Measurements from ENCODE around the gene GLMP.
"Not testable (repeated sequence)": the region's sequence is repeated elsewhere in the genome, so short reads cannot be mapped to it uniquely, and the experiment has no call there.

GLMP gene, protein sequence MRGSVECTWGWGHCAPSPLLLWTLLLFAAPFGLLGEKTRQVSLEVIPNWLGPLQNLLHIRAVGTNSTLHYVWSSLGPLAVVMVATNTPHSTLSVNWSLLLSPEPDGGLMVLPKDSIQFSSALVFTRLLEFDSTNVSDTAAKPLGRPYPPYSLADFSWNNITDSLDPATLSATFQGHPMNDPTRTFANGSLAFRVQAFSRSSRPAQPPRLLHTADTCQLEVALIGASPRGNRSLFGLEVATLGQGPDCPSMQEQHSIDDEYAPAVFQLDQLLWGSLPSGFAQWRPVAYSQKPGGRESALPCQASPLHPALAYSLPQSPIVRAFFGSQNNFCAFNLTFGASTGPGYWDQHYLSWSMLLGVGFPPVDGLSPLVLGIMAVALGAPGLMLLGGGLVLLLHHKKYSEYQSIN
- total RNA-seq: 79.4 to 208 (median 143) reads per million in 17 experiments

DNA sequence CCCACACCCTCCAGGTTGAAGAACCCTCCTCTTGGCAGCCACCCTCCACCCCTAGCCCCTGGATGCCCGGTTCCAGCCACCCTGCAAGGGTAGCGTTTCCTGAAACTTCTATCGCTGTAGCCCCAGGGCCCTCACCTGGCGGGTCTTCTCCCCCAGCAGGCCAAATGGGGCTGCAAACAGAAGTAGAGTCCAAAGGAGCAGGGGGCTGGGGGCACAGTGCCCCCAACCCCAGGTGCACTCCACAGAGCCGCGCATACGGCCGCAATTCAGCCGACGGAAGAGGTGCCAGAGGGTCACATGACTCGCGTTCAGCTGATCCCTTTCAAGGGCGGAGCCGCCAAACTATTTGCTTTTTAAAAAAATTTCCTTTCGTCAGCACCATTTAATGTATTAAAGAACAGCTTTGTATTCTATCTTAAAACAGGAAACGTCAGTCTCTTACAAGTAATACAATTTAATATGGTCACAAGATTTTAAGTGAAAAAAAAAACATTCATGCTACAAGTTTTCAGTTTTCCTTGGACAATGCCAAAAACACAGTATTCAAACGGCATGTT lies at the start of gene GLMP:
Gene GLMP (minus strand): TSS at position 289 of the 557 bp plus-strand sequence. CDS start 34 bp downstream, at position 255.
- peak; percentile 68 to 88 (median 81) for DNase-seq

DNA sequence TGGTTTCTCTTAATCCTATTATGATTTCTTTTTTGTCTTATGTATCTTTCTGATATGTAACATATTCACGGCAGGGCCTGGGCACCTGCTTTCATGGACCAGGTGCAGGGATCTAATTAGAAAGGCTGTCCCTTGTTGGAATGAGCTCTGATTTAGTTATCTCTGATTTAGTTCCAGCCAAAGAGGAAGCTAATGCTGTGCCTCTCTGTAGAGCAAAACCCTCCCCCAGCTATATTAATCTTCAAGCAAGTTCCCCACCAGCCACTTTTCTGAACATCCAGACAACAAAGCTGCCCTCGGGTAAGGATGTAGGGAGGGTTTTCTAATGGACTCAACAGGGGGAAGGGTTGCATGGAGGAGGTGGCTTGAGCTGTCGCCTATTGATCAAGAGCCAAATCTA lies 48.9 kb upstream of the GLMP start:
- peak in 1 of 4 experiments; percentile 17 for DNase-seq

DNA sequence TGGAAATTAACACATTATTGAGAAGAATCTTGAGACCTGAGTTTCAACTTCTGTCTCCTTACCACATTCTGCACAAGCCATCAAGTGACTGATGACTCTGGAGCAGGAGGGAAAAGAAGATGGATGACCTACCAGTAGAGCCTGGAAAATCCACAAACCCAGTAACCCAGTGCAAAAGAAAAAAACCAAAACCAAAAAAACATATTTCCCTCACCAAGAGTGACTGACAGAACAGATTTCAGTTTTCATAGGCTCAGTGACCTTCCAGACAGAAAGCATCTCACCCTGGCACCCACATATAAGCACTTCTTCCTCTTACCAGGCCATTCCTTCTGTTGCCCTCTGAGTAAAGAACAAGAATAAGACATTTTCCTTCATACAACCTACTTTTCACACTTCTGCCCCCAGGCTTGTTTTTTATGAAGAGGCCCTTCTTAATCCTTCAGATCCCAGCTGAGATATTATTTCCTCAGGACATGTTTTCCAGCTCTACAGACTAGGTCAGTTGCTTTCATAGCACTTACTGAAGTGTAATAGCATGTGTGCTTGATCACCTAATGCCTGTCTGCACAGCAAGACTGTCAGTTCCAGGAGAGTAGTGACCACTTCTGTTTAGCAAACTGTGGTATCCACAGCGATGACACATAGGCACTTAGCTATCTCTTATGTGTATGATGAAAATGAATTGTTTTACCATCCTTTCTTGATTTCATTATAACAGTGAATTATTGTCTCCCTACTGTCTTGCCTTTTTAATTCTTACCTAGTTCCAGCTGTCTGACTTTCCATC lies 46.9 kb upstream of the GLMP start:
- peak in 3 of 4 experiments; percentile 14 to 26 (median 15) for DNase-seq

DNA sequence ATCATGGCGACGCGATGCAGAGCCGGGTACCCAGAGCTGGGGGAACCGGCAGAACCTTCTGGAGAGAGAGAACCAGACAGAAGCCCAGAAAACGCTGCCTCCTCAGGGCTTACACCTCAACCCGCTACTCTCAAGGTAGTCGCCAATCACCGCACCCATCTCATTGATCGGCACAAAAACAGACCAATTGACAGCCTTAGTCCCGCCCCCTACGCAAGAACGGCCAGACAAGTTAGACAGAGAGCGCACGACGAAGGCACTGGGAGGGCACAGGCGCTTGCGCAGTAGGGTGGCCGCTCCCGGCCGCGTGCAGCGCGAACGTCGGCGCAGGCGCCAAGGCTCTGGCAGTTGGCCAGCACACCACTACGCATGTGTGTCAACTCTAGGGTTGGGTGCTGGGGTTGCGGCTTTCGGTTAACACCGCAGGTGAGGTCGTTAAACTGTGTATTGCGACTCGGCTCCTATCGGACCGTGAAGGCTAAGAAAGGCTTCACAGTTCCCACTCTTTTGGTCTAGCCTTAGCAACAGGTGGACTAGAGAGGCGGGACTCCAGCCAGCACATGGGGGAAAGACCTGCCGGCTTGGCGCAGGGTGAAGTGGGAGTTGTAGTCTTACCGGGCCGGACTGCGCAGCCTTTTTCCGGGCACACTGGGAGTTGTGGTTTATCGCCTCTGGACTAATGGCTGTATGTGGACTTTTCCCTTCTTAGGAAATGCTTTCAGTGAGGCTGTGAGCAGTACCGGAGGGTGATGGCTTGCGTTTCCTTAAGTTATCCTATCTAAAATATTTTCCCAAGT lies 42.9 kb upstream of the GLMP start, which contains the start of the genes CCT3 and TSACC:
Gene CCT3 (minus strand): TSS at position 113 of the 797 bp plus-strand sequence. CDS start 108 bp downstream, at position 5.
Gene TSACC (plus strand): TSS at position 347 of the 797 bp plus-strand sequence. CDS start 1,232 bp downstream, outside the sequence.
- peak; percentile 100 for DNase-seq

DNA sequence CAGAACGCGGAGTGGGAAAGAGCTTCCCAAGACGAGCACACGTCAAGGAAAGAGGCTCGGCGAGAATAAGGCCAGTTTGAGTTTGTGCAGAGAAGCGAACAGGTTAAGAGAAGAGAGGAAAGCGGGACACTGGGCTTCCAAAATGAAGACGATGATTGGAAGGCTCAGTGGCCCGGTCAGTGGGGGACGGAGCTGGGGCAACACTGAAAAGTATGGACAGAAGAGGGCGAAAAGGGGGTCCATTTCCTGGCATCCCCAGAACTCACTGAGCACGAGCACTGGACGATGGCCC lies 42.4 kb upstream of the GLMP start:
- DNase-seq: no peak

DNA sequence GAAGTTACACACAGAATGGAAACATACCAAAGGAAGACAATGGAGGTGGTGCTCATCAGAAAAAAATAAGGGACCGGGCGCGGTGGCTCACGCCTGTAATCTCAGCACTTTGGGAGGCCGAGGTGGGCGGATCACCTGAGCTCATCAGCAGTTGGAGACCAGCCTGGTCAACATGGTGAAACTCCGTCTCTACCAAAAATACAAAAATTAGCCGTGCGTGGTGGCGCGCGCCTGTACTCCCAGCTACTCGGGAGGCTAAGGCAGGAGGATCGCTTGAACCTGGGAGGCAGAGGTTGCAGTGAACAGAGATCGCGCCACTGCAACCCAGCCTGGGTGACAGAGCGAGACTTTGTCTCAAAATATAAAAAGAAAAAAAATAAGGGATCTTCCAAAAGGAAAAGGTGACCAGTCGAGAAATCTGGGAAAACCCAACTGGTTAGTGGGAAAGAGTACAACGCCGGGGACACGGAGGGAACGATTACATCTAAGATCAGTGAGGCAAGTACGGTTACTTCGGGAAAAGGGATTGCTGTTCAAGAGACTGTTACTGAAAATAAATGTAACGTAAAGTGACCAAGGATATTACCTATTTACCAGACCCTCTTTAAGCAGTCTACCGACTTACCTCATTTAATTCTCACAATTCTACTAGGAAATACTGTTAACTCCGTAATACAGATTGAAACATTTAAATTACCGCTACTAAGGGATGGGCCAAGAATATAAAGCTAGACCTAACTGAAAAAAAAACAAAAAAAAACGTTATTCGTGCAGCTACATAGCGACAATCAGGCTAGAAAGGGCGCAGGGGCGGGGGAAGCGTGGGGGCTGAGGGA lies 41.8 kb upstream of the GLMP start:
- DNase-seq: no peak

DNA sequence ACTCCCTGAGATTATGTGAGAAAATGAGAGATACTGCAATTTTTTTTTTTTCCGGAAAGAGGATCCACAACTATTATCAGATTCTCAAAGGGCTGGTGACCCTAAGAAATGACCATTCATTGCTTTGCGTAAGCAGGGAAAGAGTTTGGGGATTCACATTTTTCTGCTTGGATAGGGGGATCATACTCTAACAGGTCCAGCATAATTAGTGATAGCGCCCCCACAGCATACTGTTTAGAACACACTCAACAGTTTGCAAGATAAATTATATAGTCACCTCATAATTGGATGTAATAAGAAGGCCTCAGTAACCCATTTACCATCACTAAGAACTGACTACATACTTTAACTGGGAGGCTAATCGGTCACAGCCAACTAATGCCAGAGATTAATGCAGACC lies 40.8 kb upstream of the GLMP start:
- peak in 1 of 4 experiments; percentile 7 for DNase-seq

DNA sequence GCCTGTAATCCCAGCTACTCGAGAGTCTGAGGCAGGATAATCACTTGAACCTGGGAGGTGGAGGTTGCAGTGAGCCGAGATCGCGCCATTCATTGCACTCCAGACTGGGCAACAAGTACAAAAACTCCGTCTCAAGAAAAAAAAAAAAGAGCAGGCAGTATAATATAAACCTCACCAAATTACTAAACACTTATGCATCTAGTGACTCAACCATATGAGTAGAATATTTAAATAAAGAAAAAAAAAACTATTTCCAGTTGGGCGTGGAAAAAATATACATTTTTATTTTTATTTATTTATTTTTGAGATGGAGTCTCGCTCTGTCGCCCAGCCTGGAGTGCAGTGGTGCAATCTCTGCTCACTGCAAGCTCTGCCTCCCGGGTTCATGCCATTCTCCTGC lies 27.7 kb upstream of the GLMP start:
- DNase-seq: not testable (repeated sequence)

DNA sequence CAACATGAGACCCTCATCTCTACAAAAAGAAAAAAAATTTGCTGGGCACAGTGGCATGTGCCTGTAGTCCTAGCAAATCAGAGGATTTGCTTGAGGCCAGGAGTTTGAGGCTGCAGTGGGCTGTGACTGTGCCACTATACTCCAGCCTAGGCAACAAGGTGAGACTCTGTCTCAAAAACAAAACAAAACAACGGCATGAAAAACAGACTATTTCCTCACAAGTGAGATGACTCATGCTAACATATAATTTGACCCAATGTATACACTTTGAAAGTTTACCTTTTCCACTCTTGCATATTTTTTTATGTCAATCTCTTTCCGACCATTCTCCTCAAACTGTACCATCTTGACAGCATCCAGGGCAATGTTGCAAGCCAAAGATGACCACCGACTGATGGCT lies 25.1 kb upstream of the GLMP start:
- no peak for DNase-seq

DNA sequence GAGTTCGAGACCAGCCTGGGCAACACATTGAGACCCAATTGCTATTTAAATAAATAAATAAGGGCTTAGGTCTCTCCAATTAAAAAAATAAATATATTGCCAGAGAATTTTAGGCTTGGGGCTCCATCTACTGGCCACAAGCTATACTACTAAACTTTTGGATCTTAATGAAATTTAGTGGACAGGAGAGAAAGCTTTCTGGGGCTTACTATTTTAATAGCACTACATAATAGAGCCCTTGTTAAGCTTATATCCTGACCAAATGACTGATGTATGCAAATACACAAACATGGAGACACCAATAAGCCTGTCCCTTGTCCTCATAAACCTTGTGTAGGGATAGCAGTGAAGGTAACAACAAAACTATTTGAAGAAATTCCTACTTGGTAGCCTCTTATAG lies 24.2 kb upstream of the GLMP start:
- DNase-seq: peak; percentile 40 to 58 (median 50)

DNA sequence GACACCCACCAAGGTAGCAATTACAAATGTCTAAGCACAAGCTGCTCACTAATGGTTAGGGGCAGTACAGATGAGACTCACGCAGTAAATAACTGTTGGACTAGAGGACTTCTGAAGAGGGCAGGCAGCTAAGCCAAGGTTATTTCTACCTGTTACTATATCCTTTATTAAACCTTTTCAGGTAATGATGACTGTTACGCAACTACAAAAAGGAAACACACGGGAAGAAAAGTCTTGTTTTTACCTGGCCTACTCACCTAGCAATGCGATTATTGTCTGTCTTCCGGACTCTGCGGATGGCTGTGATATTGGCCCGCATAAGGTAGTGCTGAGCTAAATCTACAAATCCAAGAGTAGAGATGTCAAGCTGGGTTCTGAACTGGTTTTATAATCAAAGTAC lies 21.4 kb upstream of the GLMP start:
- no peak for DNase-seq

DNA sequence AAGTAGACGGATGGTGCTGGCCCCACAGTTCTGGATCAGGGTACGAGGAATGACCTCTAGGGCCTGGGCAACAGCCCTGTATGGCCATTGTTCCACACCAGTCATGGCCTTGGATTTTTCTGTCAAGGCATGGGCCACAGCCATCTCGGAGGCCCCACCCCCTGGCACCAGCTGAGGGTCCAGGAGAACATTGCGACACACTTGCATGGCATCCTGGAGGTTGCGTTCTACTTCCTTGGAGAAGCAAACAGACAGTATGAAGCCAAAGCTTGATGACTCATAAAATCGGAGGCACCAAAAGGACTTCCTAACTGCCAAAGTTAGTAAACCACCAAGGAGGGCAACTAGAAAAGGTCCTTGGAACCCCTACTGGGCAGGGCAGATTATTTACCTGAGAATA lies 15.5 kb upstream of the GLMP start:
- peak in 3 of 4 experiments; percentile 13 to 35 (median 26) for DNase-seq

DNA sequence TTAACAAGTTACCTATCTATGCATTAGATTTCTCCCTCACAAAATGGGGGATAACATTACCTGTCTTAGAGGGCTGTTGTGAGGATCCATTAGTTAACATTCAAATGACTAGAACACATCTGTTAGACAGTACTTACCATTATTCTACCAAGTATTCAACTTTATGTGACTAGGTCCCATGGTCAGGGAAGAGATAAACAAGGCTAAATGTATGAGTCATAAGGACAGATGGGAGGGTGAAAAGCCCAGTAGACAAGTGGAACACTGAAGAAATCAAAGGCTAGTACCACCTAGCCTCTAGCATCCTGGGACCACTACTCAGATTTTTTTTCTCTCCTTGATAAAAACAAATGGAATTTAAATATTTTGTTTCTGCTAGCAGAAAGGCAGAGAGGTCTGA lies 12.6 kb upstream of the GLMP start:
- no peak for DNase-seq

DNA sequence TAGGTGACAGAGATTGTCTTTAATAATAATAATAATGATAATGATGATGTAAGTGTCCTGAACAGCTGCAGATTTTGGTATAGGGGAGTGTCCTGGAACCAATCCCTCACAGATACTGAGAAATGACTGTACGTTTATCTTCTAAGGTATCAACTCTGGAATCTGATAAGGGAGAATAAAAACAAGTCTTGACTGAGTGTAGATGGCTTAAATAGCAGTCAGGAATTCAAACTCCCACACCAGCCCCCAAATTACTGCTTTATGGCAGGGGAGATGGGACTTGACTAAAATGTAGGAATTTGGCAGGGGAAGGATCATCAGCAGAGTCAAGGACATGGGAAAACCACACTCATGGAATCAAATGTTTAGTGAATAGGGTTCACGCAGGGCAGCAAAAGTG lies 9.7 kb upstream of the GLMP start:
- DNase-seq: no peak

DNA sequence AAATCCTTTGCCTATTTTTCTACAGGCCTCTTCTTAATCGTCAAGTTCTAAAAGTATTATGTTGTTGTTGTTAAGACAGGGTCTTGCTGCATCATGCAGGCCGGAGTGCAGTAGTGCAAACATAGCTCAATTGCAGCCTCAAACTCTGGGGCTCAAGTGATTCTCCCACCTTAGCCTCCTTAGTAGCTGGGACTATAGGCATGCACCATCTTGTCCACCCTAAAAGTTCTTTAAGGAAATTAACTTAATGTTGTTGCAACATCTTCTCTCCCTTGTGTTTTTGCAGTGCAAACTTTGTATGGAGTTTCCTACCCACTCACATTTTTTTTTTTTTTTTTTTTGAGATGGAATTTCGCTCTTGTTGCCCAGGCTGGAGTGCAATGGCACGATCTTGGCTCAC lies 7.8 kb upstream of the GLMP start:
- no peak for DNase-seq

DNA sequence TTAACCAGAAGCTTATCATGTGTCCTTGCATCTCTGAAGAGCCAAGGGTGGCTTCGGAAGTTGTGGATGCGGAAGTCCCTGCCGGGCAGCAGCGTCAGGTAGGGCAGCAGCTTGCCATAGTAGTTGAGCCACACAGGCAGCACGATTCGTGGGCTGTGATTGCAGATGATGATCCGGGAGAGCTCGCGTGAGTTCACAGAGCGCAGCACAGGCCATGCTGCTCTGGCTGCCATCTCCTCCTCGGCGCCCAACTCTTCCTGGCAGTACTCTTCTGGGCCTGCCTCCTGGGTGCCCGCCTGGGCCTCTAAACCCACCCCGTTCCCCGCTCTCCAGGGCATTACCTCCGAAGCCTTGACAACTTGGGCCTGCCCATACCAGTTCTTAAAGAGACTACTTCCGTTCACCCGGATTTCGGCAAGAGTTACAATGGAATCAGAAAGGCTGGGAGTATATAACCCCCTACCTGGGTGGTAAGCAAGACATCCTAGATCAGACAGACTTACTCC lies 3.4 kb upstream of the GLMP start, which contains the start of gene VHLL:
Gene VHLL (minus strand): TSS at position 456 of the 506 bp plus-strand sequence. CDS start 118 bp downstream, at position 338.
- DNase-seq: no peak

DNA sequence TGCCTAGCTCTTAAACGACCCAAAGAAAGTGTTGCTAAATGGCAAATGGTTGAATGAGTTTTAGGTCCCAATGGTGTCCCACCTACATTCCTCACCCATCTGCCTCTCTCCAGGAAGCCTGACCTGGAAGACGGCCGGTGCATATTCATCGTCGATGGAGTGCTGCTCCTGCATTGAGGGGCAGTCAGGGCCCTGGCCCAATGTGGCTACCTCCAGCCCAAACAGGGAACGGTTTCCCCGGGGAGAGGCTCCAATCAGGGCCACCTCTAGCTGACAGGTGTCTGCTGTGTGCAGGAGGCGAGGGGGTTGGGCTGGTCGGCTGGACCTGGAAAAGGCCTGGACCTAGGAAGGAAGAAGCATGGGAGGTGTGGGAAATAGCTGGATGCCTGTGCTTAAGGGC lies 1.6 kb downstream of the GLMP start:
- no peak for DNase-seq

DNA sequence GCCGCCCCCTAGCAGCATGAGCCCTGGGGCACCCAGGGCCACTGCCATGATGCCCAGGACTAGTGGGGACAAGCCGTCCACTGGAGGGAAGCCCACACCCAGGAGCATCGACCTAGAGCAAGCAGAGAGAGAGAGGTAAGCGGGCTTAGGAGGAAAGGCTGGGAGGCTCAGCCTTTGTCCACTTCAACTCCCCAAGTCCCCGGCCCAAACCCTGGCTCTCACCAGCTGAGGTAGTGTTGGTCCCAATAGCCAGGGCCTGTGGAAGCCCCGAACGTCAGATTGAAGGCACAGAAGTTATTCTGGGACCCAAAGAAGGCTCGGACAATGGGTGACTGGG lies 2.4 kb downstream of the GLMP start:
- DNase-seq: no peak

DNA sequence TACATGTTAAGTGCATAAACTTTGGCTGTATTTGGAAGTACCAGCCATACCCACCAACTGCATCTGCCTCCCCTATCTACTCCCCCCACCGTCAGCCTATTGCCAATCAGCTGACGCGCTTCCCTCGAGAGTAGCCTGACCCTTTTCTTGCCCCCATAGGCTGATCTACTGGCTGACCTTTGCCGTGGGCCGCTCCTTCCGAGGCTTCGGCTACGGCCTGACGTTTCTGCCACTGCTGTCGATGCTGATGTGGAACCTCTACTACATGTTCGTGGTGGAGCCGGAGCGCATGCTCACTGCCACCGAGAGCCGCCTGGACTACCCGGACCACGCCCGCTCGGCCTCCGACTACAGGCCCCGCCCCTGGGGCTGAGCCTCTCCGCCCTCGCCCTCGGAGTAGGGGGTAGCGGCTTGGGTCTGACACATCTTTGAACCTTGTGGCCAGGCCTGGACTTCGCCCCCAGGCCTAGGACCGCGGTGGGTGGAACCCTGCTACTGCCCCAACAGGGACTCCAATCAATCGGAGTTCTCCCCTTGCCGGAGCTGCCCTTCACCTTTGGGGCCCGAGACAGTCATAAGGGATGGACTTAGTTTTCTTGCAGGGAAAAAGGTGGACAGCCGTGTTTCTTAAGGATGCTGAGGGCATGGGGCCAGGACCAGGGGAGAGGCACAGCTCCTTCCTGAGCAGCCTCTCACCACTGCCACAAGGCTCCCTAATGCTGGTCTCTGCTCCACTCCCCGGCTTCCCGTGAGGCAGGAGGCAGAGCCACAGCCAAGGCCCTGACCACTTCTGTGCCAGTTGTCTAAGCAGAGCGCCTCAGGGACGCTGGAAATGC lies 4.0 kb downstream of the GLMP start:
- DNase-seq: peak; percentile 80 to 88 (median 83)

DNA sequence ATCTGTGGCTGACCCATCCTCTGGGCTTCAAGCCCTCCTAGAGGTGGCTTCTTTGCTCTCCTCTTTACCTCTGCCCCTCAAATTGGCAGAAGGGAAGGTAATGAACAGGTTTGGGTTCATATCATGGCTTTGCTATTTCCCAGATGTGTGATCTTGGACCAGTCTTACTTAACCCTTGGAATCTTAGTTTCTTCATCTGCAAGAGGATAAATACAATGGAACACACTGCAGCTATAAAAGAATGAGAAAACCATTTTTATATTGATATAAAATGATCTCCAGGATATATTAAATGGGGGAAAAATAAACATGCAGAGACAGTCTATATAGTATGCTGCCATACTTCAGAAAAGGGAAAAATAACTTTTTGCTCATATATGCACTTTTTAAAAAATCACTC lies 5.6 kb downstream of the GLMP start:
- DNase-seq: no peak

All from suppressor macrophage (primary cell).